ENCODE data around the gene LCA5L. TPM values are rescaled to one million over a fixed set of nuclear protein-coding genes. Genes with fewer than 3 reads are reported as not detected.
"Not testable (repeated sequence)": the region's sequence is repeated elsewhere in the genome, so short reads cannot be mapped to it uniquely, and the experiment has no call there.

LCA5L gene
- total RNA-seq, 1 donor = 2.2 TPM

GRCh38 chr21:39422527-39423241, 22.9 kb downstream of the LCA5L start:
- H4K20me1 ChIP-seq (ENCODE audit: insufficient read depth, low read length) = no peaks in the 10 kb centered on the region
- no peaks in the 10 kb centered on the region for H3K4me1 ChIP-seq (ENCODE audit: insufficient read depth, low read length)
- TF ChIP-seq CTCF (IDR thresholded peaks at IDR 0.05; ENCODE audit: extremely low read depth, low read depth, low read length) = no peak
- no peaks in the 10 kb centered on the region for H3K9me3 ChIP-seq (ENCODE audit: low read depth, low read length)
- H3K79me2 ChIP-seq (ENCODE audit: insufficient read depth, low read length) = no peaks in the 10 kb centered on the region
- DNase-seq (ENCODE audit: insufficient read length, low spot score, missing footprints) = no peak
- H3K4me3 ChIP-seq (ENCODE audit: insufficient read depth, low read length) = no peak overlapping the region
- no peak overlapping the region for H2AFZ ChIP-seq (ENCODE audit: low read length)
- H3K4me2 ChIP-seq (ENCODE audit: insufficient read depth, low read length) = no peak overlapping the region
- no peaks in the 10 kb centered on the region for H3K27me3 ChIP-seq (ENCODE audit: insufficient read depth, low read length)
- H3K36me3 ChIP-seq (ENCODE audit: insufficient read depth, low read length) = no peaks in the 10 kb centered on the region
- no peak overlapping the region for H3K27ac ChIP-seq (ENCODE audit: low read depth, low read length)

- not testable (repeated sequence) for H4K20me1 ChIP-seq (ENCODE audit: insufficient read depth, low read length); DNase-seq (ENCODE audit: insufficient read length, low spot score, missing footprints); H3K4me1 ChIP-seq (ENCODE audit: insufficient read depth, low read length); H3K36me3 ChIP-seq (ENCODE audit: insufficient read depth, low read length); H3K4me2 ChIP-seq (ENCODE audit: insufficient read depth, low read length); H3K27ac ChIP-seq (ENCODE audit: low read depth, low read length); H2AFZ ChIP-seq (ENCODE audit: low read length); H3K9me3 ChIP-seq (ENCODE audit: low read depth, low read length); H3K27me3 ChIP-seq (ENCODE audit: insufficient read depth, low read length); H3K4me3 ChIP-seq (ENCODE audit: insufficient read depth, low read length); H3K79me2 ChIP-seq (ENCODE audit: insufficient read depth, low read length)
These were observed 26.4 kb downstream of the LCA5L start for GRCh38 chr21:39419204-39419603.

DNA sequence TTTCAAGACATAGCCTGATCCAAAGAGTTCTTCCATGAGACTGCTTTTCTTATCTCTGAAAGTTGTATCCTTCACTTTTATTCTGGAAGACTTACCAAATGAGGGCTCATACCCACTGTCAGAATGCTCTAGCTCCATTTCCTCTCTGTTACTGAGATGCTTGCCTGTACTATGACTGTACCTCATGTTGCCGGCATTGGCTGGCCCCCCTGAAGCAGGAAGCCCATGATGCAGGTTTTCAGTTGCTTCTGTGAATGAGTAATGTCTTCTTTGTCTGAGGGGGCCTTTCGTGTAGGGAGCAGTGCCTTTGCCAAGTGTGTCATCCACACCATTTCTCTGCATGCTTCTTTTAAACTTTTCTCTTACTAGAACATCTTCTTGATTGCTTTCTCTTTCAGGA, 39.5 kb downstream of the LCA5L start:
- Histone ChIP-seq H3K4me2 (ENCODE audit: insufficient read depth, low read length) (no peak overlapping the region), H3K4me1 (ENCODE audit: insufficient read depth, low read length) (no peaks in the 10 kb centered on the region), H3K79me2 (ENCODE audit: insufficient read depth, low read length) (no peaks in the 10 kb centered on the region), H3K4me3 (ENCODE audit: insufficient read depth, low read length) (no peak overlapping the region), H3K9me3 (ENCODE audit: low read depth, low read length) (peaks cover 5% of the 10 kb centered on the region), H3K36me3 (ENCODE audit: insufficient read depth, low read length) (peaks cover 6% of the 10 kb centered on the region), H3K27ac (ENCODE audit: low read depth, low read length) (no peak overlapping the region), H3K27me3 (ENCODE audit: insufficient read depth, low read length) (no peaks in the 10 kb centered on the region), H2AFZ (ENCODE audit: low read length) (no peak overlapping the region), H4K20me1 (ENCODE audit: insufficient read depth, low read length) (no peaks in the 10 kb centered on the region)
- no peak for TF ChIP-seq CTCF (IDR thresholded peaks at IDR 0.05; ENCODE audit: extremely low read depth, low read depth, low read length)
- no peak for DNase-seq (ENCODE audit: insufficient read length, low spot score, missing footprints)

DNA sequence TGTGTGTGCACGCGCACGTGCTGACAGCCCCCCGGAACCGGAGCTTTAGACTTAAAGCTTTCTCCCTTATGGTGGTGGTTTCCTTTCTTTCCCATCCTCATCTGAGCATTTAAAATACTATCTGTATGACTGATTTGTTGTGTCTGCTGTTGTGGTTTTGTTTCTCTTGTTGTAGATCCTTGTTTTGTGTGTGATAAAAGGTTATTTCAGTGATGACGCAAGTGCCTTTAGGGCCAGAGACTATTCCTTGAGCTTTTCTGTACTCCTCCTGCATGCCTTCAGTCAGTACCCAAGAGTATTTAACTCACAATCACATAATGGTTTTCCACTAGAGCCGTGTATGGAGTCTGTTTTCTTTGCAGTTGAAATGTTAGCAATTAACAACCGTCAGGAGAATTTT, 45.4 kb downstream of the LCA5L start:
- Histone ChIP-seq H3K4me3 (ENCODE audit: insufficient read depth, low read length) (no peak overlapping the region), H3K27me3 (ENCODE audit: insufficient read depth, low read length) (no peaks in the 10 kb centered on the region), H3K79me2 (ENCODE audit: insufficient read depth, low read length) (no peaks in the 10 kb centered on the region), H4K20me1 (ENCODE audit: insufficient read depth, low read length) (no peaks in the 10 kb centered on the region), H3K4me2 (ENCODE audit: insufficient read depth, low read length) (no peak overlapping the region), H3K9me3 (ENCODE audit: low read depth, low read length) (no peaks in the 10 kb centered on the region), H3K27ac (ENCODE audit: low read depth, low read length) (no peak overlapping the region), H3K4me1 (ENCODE audit: insufficient read depth, low read length) (no peaks in the 10 kb centered on the region), H2AFZ (ENCODE audit: low read length) (no peak overlapping the region), H3K36me3 (ENCODE audit: insufficient read depth, low read length) (peaks cover 13% of the 10 kb centered on the region)
- DNase-seq (ENCODE audit: insufficient read length, low spot score, missing footprints) = no peak
- no peak for TF ChIP-seq CTCF (IDR thresholded peaks at IDR 0.05; ENCODE audit: extremely low read depth, low read depth, low read length)

All from osteoblast (primary cell).